ENCODE results near the gene LRRC30. TPM values are rescaled to one million over a fixed set of nuclear protein-coding genes. Genes with fewer than 3 reads are reported as not detected.
A peak's percentile ranks its signal among the peaks of the same experiment; 100 is the strongest.

The LRRC30 gene
- total and polyA plus RNA-seq, 11 donors: not detected

- DNase-seq (no peak), ATAC-seq (no peak)
- WGBS, 4 donors: 60 to 72% (median 64%) methylated on average over 6 of the region's 6 CpGs
- H3K27me3 ChIP-seq: no peaks in the 10 kb centered on the region
- H3K4me1 ChIP-seq: peaks cover 0 to 30% (median 10%) of the 10 kb centered on the region in 12 donors
- no peak overlapping the region for H3K4me3 ChIP-seq
- H3K27ac ChIP-seq: peak overlapping the region in 5 of 12 donors; percentile 8 to 48 (median 39)
- H3K9me3 ChIP-seq: no peaks in the 10 kb centered on the region
- no peak for TF ChIP-seq CTCF (IDR thresholded peaks at IDR 0.05)
- intact Hi-C loops (cut with DNase I): no loop called here
- H3K36me3 ChIP-seq: no peaks in the 10 kb centered on the region
Observed at GRCh38 chr18:7237673-7238272, 6.9 kb downstream of the LRRC30 start.

- Histone ChIP-seq H3K9me3 (no peaks in the 10 kb centered on the region), H3K36me3 (no peaks in the 10 kb centered on the region), H3K4me3 (no peak overlapping the region), H3K4me1 (peaks cover 0 to 7% (median under 1%) of the 10 kb centered on the region in 12 donors), H3K27me3 (no peaks in the 10 kb centered on the region), H3K27ac (no peak overlapping the region)
- 52 to 75% (median 69%) methylated on average over 4 of the region's 4 CpGs for WGBS, 4 donors
- ATAC-seq: peak in 1 of 4 donors; percentile 46
- intact Hi-C loops (cut with DNase I): no loop called here
- no peak for DNase-seq
- TF ChIP-seq CTCF (IDR thresholded peaks at IDR 0.05) (no peak), POLR2A (IDR thresholded peaks at IDR 0.05) (no peak)
Observed at GRCh38 chr18:7242926-7243325, 12.0 kb downstream of the LRRC30 start.

- ATAC-seq (no peak), DNase-seq (no peak)
- peaks cover 0 to 16% (median 2%) of the 10 kb centered on the region in 12 donors for H3K4me1 ChIP-seq
- intact Hi-C loops (cut with DNase I): no loop called here
- 68 to 78% (median 74%) methylated on average over 6 of the region's 6 CpGs for WGBS, 4 donors
- H3K27me3 ChIP-seq: no peaks in the 10 kb centered on the region
- peak overlapping the region in 1 of 12 donors; percentile 25 for H3K4me3 ChIP-seq
- H3K36me3 ChIP-seq: no peaks in the 10 kb centered on the region
- peak overlapping the region in 1 of 12 donors; percentile 57 for H3K27ac ChIP-seq
- TF ChIP-seq CTCF (IDR thresholded peaks at IDR 0.05) (no peak), POLR2A (IDR thresholded peaks at IDR 0.05) (no peak)
- H3K9me3 ChIP-seq: no peaks in the 10 kb centered on the region
Observed at GRCh38 chr18:7248877-7249276, 18.0 kb downstream of the LRRC30 start.

GRCh38 chr18:7254163-7254562 lies 23.3 kb downstream of the LRRC30 start:
- intact Hi-C loops (cut with DNase I): no loop called here

More at GRCh38 chr18:7254163-7254562, 23.3 kb downstream of the LRRC30 start:
- Histone ChIP-seq H3K4me3 (no peak overlapping the region), H3K36me3 (no peaks in the 10 kb centered on the region), H3K27ac (no peak overlapping the region), H3K9me3 (no peaks in the 10 kb centered on the region), H3K27me3 (no peaks in the 10 kb centered on the region), H3K4me1 (peaks cover 0 to 25% (median 3%) of the 10 kb centered on the region in 12 donors)
- TF ChIP-seq CTCF (IDR thresholded peaks at IDR 0.05) (no peak), POLR2A (IDR thresholded peaks at IDR 0.05) (no peak)
- DNase-seq (no peak), ATAC-seq (no peak)
- 89 to 93% (median 90%) methylated on average over 5 of the region's 5 CpGs for WGBS, 4 donors
